Stimulated activated CD8-positive, alpha-beta memory T cell treated with anti-CD3 and anti-CD28 coated beads, Interleukin-7, amount 100 ng/mL, for 1 hour (primary cell): ENCODE results near the gene RALGAPB.

Experiments
- DNase-seq, 2 donors: peaks; one replicate each; pipeline ENCODE4 v3.0.0-alpha.2; 2020; ENCODE audit warnings: low read depth in 2 of 2

The RALGAPB gene

GRCh38 chr20:38548356-38549083 lies 75.9 kb downstream of the RALGAPB start:
- DNase-seq, result no peak

DNA sequence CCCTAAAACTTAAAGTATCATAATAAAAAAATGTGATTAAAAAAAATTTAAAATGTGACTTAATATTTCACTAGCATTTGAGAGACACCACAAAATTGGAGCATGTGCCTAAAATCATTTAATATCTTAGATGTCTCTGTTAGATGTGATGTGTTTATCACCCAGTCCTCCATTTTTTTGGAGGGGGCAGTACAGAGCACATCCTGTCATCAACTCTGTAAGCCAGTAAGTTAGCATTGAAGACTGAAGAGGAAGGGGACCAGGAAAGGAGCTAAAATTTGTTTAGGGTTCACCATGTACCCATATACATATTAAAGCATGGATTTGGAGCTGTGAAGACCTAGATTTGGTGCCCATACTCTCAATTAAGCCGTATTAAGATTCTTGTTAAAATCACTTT lies 77.6 kb downstream of the RALGAPB start:
- no peak for DNase-seq

DNA sequence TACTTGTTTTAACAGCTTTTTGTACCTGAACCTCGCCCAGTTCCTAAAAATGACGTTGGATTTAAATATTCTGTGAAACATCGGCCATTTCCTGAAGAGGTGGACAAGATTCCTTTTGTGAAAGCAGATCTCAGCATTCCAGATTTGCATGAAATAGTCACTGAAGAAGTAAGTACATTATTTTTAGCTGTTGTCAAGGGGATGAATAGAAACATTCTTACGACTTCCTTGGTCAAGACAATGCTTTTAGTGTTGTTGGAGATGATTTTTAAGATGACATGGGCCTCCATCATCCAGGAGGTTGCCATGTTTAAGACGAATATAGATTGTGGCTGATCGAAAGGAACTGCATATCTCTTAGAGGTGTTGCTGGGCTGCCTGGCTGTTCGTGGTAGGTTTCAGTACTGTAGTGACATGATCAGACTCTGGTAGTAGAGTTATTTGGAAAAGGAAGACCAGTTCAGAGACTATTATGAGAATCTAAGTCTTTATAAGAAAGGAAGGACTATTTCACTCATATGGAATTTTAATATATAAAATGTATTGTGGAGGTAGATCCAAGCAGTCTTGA lies 78.5 kb downstream of the RALGAPB start:
- no peak for DNase-seq

- DNase-seq, result no peak
Observed at GRCh38 chr20:38554986-38555385, 82.3 kb downstream of the RALGAPB start.

GRCh38 chr20:38555395-38555794 lies 82.8 kb downstream of the RALGAPB start:
- DNase-seq, result no peak

DNA sequence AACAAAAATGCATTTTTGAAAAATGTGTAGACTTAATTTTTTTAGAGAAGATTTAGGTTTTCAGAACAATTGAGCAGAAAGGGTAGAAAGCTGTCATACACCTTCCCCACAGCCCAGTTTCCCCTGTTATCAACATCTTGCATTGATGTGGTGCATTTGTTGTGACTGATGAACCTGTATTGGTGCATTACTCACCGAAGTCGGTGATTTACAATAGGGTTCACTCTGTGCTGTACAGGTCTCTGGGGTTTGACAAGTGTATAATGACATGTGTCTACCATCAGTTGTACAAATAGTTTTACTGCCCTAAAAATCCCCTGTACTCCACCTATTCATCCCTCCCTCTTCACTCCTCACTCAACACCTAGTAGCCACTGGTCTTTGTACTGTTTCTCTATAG lies 84.5 kb downstream of the RALGAPB start:
- DNase-seq, result no peak

GRCh38 chr20:38558596-38559360 lies 86.1 kb downstream of the RALGAPB start:
- no peak for DNase-seq

DNA sequence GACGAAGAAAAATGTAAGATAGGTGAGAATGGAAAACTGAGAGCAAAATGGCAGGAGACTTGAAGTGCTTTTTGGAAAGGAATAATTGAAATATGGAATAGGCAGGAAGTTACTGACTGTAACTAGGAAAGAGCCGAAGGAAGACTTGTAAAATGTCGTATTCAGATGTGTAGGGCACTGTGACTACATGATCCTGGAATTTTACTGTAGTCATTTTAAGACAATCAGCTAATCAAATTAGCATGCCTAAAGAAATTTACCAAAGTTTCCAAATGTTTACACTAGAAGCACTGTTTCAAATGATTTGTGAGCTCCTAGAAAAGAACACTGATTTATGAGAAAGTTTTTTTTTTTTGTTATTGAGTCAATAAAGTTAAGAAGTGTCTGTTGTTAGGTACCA lies 87.1 kb downstream of the RALGAPB start:
- no peak for DNase-seq

GRCh38 chr20:38563802-38564431 lies 91.3 kb downstream of the RALGAPB start:
- no peak for DNase-seq

- DNase-seq, result no peak
Observed at GRCh38 chr20:38564680-38565079, 92.0 kb downstream of the RALGAPB start.

- no peak for DNase-seq
Observed at GRCh38 chr20:38566036-38566598, 93.5 kb downstream of the RALGAPB start.

GRCh38 chr20:38569747-38570525 lies 97.3 kb downstream of the RALGAPB start:
- no peak for DNase-seq

GRCh38 chr20:38573413-38573812 lies 100.8 kb downstream of the RALGAPB start:
- DNase-seq, result no peak

DNA sequence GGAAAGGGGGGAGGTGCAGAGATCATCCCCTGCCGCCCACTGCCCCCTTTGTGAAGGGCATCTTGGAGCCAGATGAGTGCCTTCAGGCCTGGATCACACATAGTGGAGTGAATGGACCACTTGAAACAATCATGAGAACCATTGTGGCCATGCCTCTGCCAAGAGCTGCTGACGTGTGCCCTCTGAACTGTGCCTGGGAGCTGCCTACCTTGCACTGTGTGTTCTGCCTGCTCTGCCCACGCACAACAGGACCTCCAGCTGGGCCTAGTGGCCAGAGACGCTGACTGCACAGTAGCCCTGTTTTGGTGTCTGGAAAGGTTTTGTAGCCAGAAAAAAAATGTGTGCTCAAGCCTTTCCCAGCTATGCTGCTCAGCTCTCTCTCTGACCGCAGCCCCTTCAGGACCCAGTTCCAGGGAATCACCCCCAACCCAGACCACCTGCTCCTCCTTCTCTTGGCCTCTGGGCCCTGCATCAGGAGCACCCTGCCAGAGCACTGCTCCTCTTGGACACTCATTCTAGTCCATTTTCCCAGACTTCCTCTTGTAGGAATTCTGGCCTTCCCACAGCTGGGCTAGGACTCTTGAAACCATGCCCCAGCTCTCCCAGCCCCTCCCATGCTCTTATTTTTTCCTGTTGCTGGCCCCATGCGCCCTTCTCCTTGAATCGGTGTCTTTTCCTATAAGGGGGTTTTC lies 106.7 kb downstream of the RALGAPB start:
- DNase-seq, result no peak

DNA sequence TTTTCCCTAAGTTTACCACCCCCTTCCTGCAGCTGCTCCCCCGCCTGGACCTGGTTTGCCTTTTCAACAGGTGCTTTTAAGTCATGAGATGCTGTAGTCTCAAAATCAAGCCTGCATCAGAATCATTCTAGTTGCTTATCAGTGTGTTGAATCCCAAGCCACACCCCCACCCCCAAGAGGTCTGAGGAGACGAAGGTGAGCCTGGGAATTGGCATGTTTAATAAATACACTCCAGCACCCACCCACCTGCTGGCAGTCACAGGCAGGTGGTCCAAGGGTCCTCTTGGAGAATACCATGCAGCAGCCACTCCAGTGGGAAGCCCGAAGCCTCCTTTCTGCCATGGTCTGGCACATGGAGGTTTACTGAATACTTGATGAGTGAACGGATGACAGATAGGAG lies 107.3 kb downstream of the RALGAPB start:
- no peak for DNase-seq

- no peak for DNase-seq
Observed at GRCh38 chr20:38581013-38581412, 108.4 kb downstream of the RALGAPB start, which contains the start of gene ADIG. TSS of gene ADIG (plus strand) at chr20:38581197. CDS start at chr20:38581251, 54 bp downstream.

DNA sequence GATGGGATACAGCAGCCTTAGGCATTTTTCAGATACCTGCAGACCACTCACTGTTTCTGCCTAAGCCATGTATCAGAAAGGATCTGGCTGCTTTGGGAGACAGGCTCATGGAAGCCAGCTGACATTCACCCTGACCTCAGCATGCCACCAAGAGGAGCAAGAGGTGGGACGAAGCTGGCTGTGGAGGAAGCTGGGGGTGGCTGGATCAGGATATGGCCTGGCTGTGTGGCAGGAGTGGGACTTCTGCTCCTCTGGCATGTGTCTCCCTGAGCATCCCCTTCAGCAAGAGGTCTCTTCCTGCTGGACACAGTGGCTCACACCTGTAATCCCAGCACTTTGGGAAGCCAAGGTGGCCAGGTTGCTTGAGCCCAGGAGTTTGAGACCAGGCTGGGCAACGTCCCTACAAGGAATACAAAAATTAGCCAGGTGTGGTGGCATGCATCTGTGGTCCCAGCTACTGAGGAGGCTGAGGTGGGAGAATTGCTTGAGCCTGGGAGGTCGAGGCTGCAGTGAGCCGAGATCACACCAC lies 109.3 kb downstream of the RALGAPB start:
- DNase-seq, result no peak

DNA sequence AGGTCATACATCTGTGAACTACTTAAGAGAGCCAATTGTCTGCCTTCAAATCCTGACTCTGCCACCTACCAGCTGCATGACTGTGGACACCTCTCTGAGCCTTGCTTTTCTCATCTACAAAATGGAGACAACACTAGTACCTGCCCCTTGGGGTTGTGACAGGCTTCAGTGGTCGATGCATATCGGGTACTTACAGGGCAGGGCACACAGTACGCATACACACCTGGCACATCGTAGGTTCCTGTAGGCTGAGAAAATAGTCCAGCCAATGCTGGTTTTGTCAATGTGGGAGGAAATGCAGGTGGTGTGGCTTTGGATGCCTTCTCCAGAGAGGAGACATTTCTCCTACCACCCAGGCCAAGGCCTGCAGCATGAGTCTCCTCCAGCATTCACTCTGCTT lies 110.7 kb downstream of the RALGAPB start:
- no peak for DNase-seq

DNA sequence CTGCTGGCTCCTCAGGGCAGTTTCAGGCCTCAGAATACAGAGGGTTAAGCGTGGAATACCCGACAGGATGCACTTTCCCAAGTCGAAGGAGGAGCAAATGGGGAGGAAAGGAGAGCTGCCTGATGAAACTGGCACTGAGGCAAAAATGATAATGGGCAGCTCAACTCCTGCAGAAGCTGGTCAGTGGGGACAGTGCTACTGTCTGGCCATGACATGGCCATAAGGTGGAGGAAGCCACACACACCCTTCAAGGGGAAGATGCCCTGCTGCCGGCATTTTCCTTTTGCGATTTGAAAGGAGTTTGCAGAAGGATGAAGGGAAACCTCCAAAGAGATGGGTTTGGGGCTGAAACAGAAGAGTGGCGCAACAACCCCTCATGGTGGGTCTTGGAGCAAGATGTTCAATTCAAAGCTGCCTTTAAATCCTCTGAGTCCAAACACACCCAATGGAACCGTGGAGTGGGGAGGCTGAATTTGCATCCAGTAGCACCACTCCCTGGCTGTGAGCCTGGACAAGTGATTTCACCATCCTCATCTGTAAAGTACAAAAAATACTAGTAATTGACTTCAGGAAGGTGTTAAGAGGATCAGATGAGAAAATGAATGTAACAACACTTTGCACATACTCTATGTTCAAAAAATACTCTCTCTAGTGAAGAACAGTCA lies 111.6 kb downstream of the RALGAPB start:
- DNase-seq, result no peak
